ENCODE data around the gene VTI1A.

The VTI1A gene

DNA sequence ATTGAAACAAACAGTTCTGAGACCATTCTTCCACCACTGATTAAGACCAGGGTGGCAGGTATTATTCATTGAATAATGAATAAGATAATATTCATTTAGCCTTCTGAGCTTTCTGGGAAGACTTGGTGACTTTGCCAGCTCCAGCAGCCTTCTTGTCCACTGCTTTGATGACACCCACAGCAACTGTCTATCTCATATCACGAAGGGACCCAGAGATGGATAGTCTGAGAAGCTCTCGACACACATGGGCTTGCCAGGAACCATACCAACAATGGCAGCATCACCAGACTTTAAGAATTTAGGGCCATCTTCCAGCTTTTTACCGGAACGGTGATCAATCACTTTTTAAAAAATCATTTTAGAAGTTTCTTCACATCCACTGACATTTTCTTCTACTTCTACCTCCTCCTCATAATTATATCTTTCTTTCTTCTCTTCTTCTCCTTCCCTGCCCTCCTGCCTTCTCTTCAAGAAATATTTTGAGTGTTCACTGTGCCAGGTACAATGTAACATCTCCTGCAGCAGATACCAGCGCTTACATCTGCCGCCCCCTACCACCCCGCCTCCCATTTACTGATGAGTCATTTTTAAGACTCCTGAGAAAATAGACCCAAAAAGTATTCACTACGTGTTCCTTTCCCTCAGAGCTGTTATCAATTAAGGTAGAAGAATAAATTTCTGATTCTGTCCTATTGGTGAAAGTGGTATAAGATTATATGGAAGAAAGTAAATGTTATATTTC is 101.7 kb downstream of the VTI1A start:
- no peak for DNase-seq

GRCh38 chr10:112552593-112553110 is 105.6 kb downstream of the VTI1A start:
- no peak for DNase-seq

- no peak for DNase-seq
Observed at GRCh38 chr10:112553315-112553714, 106.3 kb downstream of the VTI1A start.

DNA sequence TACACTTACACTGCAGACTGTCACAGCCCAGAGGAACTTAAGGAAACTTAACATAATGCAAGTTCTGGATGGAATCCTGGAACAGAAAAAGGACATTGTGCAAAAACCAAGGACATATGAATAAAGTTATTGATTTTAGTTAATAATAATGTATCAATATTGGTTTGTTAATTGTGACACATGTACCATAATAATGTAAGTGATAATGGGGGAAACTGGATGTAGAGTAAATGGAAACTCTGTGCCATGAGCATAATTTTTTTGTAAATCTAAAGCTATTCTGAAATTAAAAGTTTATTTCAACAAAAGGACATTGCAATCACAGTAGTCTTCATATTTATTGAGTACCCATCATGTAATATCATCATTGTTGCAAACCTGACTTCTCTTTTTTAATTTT is 107.2 kb downstream of the VTI1A start:
- no peak for DNase-seq

DNA sequence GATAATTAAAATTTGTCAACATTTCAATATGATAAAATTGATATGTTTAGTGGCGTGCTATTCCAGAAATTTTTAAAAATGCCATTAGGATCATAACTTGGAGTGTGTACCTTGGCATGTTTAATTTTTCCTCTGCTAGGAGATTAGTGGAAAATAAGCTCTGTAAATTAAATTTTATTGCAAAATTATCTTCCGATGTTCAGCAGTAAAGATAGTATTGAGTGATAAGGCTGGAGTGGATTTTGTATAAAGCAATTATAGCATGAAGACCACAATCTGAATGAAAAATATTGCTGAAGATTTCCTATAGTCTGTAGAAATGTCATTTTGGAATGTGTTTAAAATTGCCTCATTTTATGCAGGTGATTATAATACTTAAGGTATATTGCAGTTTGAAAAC is 110.2 kb downstream of the VTI1A start:
- DNase-seq = no peak

DNA sequence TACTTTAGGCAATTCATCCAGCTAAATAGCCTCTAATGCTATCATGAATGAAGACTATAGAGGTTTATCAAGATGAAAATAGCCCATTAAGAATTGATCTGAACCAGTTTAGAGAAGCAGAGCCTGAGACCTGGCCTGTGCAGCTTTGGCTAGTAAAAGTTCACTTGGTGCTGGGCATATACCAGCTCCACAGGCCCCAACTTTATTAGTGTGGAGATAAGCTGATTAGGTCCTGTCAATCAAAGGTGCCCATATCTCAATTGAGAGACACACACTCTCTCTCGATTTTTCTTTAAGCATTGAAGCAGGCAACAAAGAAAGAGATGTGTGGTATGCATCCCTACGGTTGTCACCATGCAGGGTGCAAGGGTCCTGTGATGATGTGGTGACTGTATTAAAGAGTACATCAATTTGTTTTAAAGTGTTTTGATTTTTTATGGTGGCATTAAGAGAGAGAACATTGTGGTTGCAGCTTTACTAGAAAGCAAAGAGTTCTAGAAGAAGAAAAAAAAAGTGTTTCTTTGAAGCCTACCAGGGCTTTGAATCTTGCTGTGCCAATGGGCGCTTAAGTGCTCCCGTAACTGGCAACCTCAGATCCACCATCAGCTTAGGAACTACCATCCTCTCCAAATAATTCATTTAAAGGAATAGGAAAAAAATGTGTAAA is 111.6 kb downstream of the VTI1A start:
- no peak for DNase-seq

DNA sequence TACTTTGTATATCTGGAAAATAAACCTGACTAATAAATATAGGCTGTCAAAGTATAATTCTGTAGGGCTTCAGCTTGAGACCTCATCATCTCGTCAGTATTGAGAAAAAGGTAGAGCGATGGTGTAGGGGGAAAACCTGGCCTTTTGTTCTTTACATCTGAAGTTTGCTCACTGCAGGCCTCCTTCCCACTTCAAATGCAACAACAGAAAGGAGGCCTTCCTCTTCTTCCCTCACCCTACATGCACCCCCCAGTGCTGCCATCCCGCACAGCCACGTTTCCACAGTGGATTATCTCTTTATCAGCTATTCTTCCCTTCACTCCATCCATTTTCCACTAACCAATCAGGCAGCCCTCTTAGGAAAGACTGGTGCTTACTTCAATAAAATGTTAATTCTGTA is 112.3 kb downstream of the VTI1A start:
- DNase-seq = no peak

DNA sequence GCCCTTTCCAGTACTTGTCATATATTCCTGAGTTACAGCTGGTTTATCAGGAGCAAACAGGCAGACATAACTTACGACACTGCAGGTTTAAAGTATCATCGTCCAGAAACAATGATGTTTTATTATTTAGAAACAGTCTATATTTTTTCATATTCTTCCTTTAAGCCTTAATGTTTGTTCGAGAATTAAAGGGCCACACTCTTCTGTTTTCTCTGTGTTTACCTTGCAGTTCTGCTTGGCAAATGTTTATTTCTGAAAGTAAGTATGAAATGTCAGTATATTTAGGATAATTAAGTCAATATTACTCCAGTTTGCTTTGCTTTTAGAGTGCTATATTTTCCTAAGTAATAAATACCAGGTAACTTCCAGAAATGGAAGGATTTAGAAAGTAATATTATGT is 115.1 kb downstream of the VTI1A start:
- no peak for DNase-seq

- no peak for DNase-seq
Observed at GRCh38 chr10:112562809-112563663, 116.0 kb downstream of the VTI1A start.

DNA sequence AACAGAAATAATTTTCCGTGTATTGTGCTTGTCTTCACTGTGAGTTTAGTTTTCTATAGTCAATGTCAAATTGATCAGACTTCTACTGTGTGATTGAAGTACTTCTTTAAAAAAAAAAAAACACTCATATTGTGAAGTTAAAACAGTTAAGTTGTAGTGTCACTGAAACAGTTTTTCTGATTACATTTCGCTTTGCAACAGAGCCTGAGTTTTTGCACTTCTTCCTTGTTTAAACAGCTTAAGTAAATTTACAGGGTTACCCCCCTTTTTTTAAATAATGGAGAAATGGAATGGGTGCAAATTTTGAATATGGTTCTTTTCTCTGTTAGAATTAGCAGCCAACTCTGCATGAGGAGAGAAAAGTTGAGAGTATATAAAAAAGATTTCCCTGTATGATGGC is 117.3 kb downstream of the VTI1A start:
- no peak for DNase-seq

- peak; percentile 44 for DNase-seq
Observed at GRCh38 chr10:112565434-112566053, 118.5 kb downstream of the VTI1A start.

GRCh38 chr10:112570585-112570984 is 123.6 kb downstream of the VTI1A start:
- no peak for DNase-seq

- DNase-seq = no peak
Observed at GRCh38 chr10:112579578-112579977, 132.6 kb downstream of the VTI1A start.

DNA sequence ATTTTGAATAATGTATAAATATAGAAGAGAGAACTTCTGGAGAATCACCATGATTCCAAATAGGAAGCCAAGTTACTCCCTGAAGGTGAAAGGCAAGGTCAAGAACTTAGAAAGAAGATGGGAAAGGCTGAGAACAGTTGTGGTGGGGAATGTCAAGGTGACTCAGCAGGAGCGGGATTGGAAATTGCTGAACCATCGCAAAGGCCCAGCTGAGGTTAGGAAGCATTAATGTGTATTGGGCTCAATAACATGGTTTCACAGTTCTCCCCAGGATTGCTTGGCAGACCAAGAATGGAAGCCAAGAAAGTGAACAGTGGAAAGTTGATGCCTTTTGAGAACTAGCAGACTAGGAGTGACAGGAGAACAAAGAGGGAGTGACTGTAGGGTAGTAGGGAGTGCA is 133.3 kb downstream of the VTI1A start:
- no peak for DNase-seq

GRCh38 chr10:112581921-112582320 is 134.9 kb downstream of the VTI1A start:
- DNase-seq = no peak

GRCh38 chr10:112583236-112583939 is 136.4 kb downstream of the VTI1A start:
- DNase-seq = no peak

GRCh38 chr10:112584276-112584675 is 137.3 kb downstream of the VTI1A start:
- DNase-seq = no peak

- peak; percentile 36 for DNase-seq
Observed at GRCh38 chr10:112585126-112585525, 138.1 kb downstream of the VTI1A start.

- DNase-seq = no peak
Observed at GRCh38 chr10:112585960-112586359, 138.9 kb downstream of the VTI1A start.

DNA sequence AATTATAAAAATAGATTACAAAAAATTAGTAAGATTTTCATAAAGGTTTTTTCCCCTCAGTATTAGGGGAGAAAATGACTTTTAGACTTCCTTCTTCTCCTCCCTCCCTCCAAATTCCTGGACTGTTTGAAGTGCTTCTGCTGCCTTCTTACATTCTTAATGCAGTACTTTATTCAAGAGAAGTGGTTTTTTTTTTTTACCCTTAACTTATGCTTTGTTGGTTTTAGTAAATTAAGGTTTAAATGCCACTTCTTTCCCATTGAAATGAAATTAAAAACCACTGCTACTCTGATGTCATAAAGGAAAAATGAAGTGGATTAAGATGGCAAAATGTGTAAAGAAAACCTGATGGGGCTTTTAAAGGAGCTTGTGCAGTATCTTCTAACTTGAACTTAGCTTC is 140.7 kb downstream of the VTI1A start:
- DNase-seq = no peak

GRCh38 chr10:112588225-112588990 is 141.4 kb downstream of the VTI1A start:
- DNase-seq = no peak

DNA sequence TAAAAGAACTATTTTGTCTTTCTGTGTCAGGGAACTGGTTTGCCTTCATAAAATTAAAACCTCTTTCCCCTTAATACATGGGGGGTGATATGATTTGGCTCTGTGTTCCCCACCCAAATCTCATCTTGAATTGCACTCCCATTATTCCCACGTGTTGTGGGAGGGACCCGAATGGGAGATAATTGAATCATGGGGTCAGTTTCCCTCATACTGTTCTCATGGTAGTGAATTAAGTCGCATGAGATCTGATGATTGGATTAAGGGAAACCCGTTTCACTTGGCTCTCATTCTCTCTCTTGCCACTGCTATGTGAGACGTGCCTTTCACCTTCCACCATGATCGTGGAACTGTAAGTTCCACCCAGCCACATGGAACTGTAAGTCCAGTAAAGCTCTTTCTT is 142.1 kb downstream of the VTI1A start:
- DNase-seq = no peak

Measured in femur (tissue), 1 donor.